Measurements from ENCODE around the gene LGALSL. TPM values are rescaled to one million over a fixed set of nuclear protein-coding genes. Genes with fewer than 3 reads are reported as not detected.

Gene LGALSL
- total and polyA plus RNA-seq, 2 experiments from 2014 or later = 0.43 to 0.60 TPM

- H3K27ac ChIP-seq = no peak overlapping the region
- no peak overlapping the region for H3K4me2 ChIP-seq (ENCODE audit: unreplicated experiment)
- H3K36me3 ChIP-seq (ENCODE audit: low read depth) = no peaks in the 10 kb centered on the region
- peaks cover 12% of the 10 kb centered on the region; the same call in 1 of the 2 replicates for H3F3A ChIP-seq (ENCODE audit: insufficient read depth)
- H3K9me3 ChIP-seq (ENCODE audit: low read depth) = no peaks in the 10 kb centered on the region
- no peak overlapping the region for H2AFZ ChIP-seq
- peak; percentile 19 for DNase-seq
- WGBS, 2 experiments (ENCODE audit: low coverage in 1 of 2, low lambda C conversion rate in 2 of 2, missing lambda C conversion rate in 2 of 2) = 34 to 36% methylated on average over 4 of the region's 4 CpGs
- no peaks in the 10 kb centered on the region for H3K9me2 ChIP-seq (ENCODE audit: insufficient read depth)
- no peak overlapping the region for H3K9ac ChIP-seq
- no peaks in the 10 kb centered on the region for H3K79me2 ChIP-seq (ENCODE audit: insufficient read depth)
- in situ Hi-C loops (cut with MboI) = loop anchor here (10.0 to 25.0 kb wide), 2 partner anchors 151 to 448 kb away; no protein-coding TSS in a partner anchor
- TF ChIP-seq EZH2 (IDR thresholded peaks at IDR 0.05; ENCODE audit: insufficient read depth, poor library complexity, severe bottlenecking) (no peak), EZH2phosphoT487 (IDR thresholded peaks at IDR 0.05; ENCODE audit: insufficient read depth, low read depth) (no peak)
- H3K27me3 ChIP-seq (replicated peaks; ENCODE audit: insufficient read depth) = peaks cover 38% of the 10 kb centered on the region
- H3K4me1 ChIP-seq (ENCODE audit: insufficient read depth) = peaks cover 5% of the 10 kb centered on the region; the same call in 1 of the 2 replicates
- no peaks in the 10 kb centered on the region for H4K20me1 ChIP-seq (ENCODE audit: insufficient read depth)
- no peak overlapping the region for H3K4me3 ChIP-seq
Measured at GRCh38 chr2:64485331-64485730, 31.4 kb downstream of the LGALSL start.

GRCh38 chr2:64485961-64486360 lies 32.0 kb downstream of the LGALSL start:
- no peaks in the 10 kb centered on the region for H3K9me2 ChIP-seq (ENCODE audit: insufficient read depth)
- H3K4me2 ChIP-seq (ENCODE audit: unreplicated experiment) = no peak overlapping the region
- H3K9ac ChIP-seq = no peak overlapping the region
- H3K4me3 ChIP-seq = no peak overlapping the region
- peaks cover 32% of the 10 kb centered on the region for H3K27me3 ChIP-seq (replicated peaks; ENCODE audit: insufficient read depth)
- WGBS, 2 experiments (ENCODE audit: low coverage in 1 of 2, low lambda C conversion rate in 2 of 2, missing lambda C conversion rate in 2 of 2) = 7 to 8% methylated on average over 8 of the region's 8 CpGs
- peaks cover 5% of the 10 kb centered on the region; the same call in 1 of the 2 replicates for H3K4me1 ChIP-seq (ENCODE audit: insufficient read depth)
- no peak overlapping the region for H3K27ac ChIP-seq
- H2AFZ ChIP-seq = no peak overlapping the region
- DNase-seq = peak; percentile 75
- no peaks in the 10 kb centered on the region for H3K79me2 ChIP-seq (ENCODE audit: insufficient read depth)
- no peaks in the 10 kb centered on the region for H4K20me1 ChIP-seq (ENCODE audit: insufficient read depth)
- in situ Hi-C loops (cut with MboI) = loop anchor here (10.0 to 25.0 kb wide), 2 partner anchors 151 to 449 kb away; no protein-coding TSS in a partner anchor
- no peaks in the 10 kb centered on the region for H3K36me3 ChIP-seq (ENCODE audit: low read depth)
- H3F3A ChIP-seq (ENCODE audit: insufficient read depth) = peaks cover 12% of the 10 kb centered on the region; the same call in 1 of the 2 replicates
- H3K9me3 ChIP-seq (ENCODE audit: low read depth) = no peaks in the 10 kb centered on the region
- no peak for TF ChIP-seq EZH2 (IDR thresholded peaks at IDR 0.05; ENCODE audit: insufficient read depth, poor library complexity, severe bottlenecking)

- Histone ChIP-seq H3K4me1 (ENCODE audit: insufficient read depth) (peaks cover 4% of the 10 kb centered on the region; the same call in 1 of the 2 replicates), H2AFZ (no peak overlapping the region), H3K4me2 (ENCODE audit: unreplicated experiment) (no peak overlapping the region), H4K20me1 (ENCODE audit: insufficient read depth) (no peaks in the 10 kb centered on the region), H3K36me3 (ENCODE audit: low read depth) (no peaks in the 10 kb centered on the region), H3F3A (ENCODE audit: insufficient read depth) (peaks cover 7% of the 10 kb centered on the region; the same call in 1 of the 2 replicates), H3K4me3 (no peak overlapping the region), H3K79me2 (ENCODE audit: insufficient read depth) (no peaks in the 10 kb centered on the region), H3K9ac (no peak overlapping the region), H3K9me2 (ENCODE audit: insufficient read depth) (no peaks in the 10 kb centered on the region), H3K27me3 (replicated peaks; ENCODE audit: insufficient read depth) (peaks cover 29% of the 10 kb centered on the region), H3K27ac (no peak overlapping the region), H3K9me3 (ENCODE audit: low read depth) (no peaks in the 10 kb centered on the region)
- no peak for DNase-seq
- WGBS, 2 experiments (ENCODE audit: low coverage in 1 of 2, low lambda C conversion rate in 2 of 2, missing lambda C conversion rate in 2 of 2) = 68 to 72% methylated on average over 10 of the region's 10 CpGs
- in situ Hi-C loops (cut with MboI) = loop anchor here (10.0 to 25.0 kb wide), 2 partner anchors 153 to 450 kb away; no protein-coding TSS in a partner anchor
- no peak for TF ChIP-seq EZH2phosphoT487 (IDR thresholded peaks at IDR 0.05; ENCODE audit: insufficient read depth, low read depth)
Measured at GRCh38 chr2:64487256-64488049, 33.5 kb downstream of the LGALSL start.

- Histone ChIP-seq H4K20me1 (ENCODE audit: insufficient read depth) (no peaks in the 10 kb centered on the region), H3K9me2 (ENCODE audit: insufficient read depth) (no peaks in the 10 kb centered on the region), H3K9me3 (ENCODE audit: low read depth) (no peaks in the 10 kb centered on the region), H3K27ac (no peak overlapping the region), H3K27me3 (replicated peaks; ENCODE audit: insufficient read depth) (peaks cover 29% of the 10 kb centered on the region), H3K9ac (no peak overlapping the region), H3K79me2 (ENCODE audit: insufficient read depth) (no peaks in the 10 kb centered on the region), H3K4me2 (ENCODE audit: unreplicated experiment) (no peak overlapping the region), H2AFZ (no peak overlapping the region), H3F3A (ENCODE audit: insufficient read depth) (peaks cover 3% of the 10 kb centered on the region; the same call in 1 of the 2 replicates), H3K36me3 (ENCODE audit: low read depth) (no peaks in the 10 kb centered on the region), H3K4me1 (ENCODE audit: insufficient read depth) (no peaks in the 10 kb centered on the region), H3K4me3 (no peak overlapping the region)
- DNase-seq = peak; percentile 59
- in situ Hi-C loops (cut with MboI) = loop anchor here (10.0 to 25.0 kb wide), 2 partner anchors 154 to 451 kb away; no protein-coding TSS in a partner anchor
- whole genome bisulfite sequencing, 2 experiments (ENCODE audit: low coverage in 1 of 2, low lambda C conversion rate in 2 of 2, missing lambda C conversion rate in 2 of 2) = 59 to 62% methylated on average over 20 of the region's 20 CpGs
- TF ChIP-seq EZH2phosphoT487 (IDR thresholded peaks at IDR 0.05; ENCODE audit: insufficient read depth, low read depth) (no peak), EZH2 (IDR thresholded peaks at IDR 0.05; ENCODE audit: insufficient read depth, poor library complexity, severe bottlenecking) (no peak)
Measured at GRCh38 chr2:64488050-64488974, 34.4 kb downstream of the LGALSL start.

Data from GM23248 (cell line).